ENCODE results near the gene ERBB2. TPM values are rescaled to one million over a fixed set of nuclear protein-coding genes. Genes with fewer than 3 reads are reported as not detected.

Gene ERBB2
- total and polyA plus RNA-seq, 2 of the 4 experiments (the other 2 are of a cell fraction): 28.7 to 33.3 TPM

- in situ Hi-C loops (cut with MboI; ENCODE audit: low sequenced_read_pairs): no loop called here
- H3K79me1 ChIP-seq (ENCODE audit: low read depth in 1 of 2, low read length in 2 of 2): no peaks in the 10 kb centered on the region
- intact Hi-C loops (cut with micrococcal nuclease): no loop called here
- peaks cover 7% of the 10 kb centered on the region; the same call in 1 of the 2 replicates for H3K4me1 ChIP-seq (ENCODE audit: control insufficient read depth, insufficient read depth, low read length)
- H2BK15ac ChIP-seq (ENCODE audit: low read depth, low read length): no peak overlapping the region
- H2BK5ac ChIP-seq (ENCODE audit: low read depth, low read length, poor library complexity, severe bottlenecking): no peak overlapping the region
- BruUV-seq (replicated peaks): no TSS peak
- H4K5ac ChIP-seq (ENCODE audit: low read depth, low read length): no peak overlapping the region
- H2BK120ac ChIP-seq (ENCODE audit: low read depth, low read length): no peak overlapping the region
- no peak overlapping the region for H3K18ac ChIP-seq (ENCODE audit: low read depth, low read length)
- no peak overlapping the region for H3K14ac ChIP-seq (replicated peaks; ENCODE audit: low read depth, low read length)
- DNase-seq (no peak), ATAC-seq (ENCODE audit: low read depth) (no peak)
- H4K20me1 ChIP-seq (ENCODE audit: insufficient read depth, low read length): no peaks in the 10 kb centered on the region; the same call in none of the 2 replicates
- no peak overlapping the region for H2AK5ac ChIP-seq (ENCODE audit: low read depth, low read length)
- dilution Hi-C loops (cut with HindIII; ENCODE audit: low sequenced_read_pairs, unreplicated experiment): no loop called here
- H2AK9ac ChIP-seq (replicated peaks; ENCODE audit: low read depth, low read length, poor library complexity): peak overlapping the region; percentile 24
- H3K56ac ChIP-seq (ENCODE audit: extremely low read depth, insufficient read depth, low read length): no peak overlapping the region
- no peak for TF ChIP-seq CTCF (conservative IDR thresholded peaks at IDR 0.05; ENCODE audit: low read depth, low read length)
- no peak for TF ChIP-seq CEBPB (IDR thresholded peaks at IDR 0.05; ENCODE audit: low read depth, low read length)
- TF ChIP-seq NFE2L2 (IDR thresholded peaks at IDR 0.05; ENCODE audit: low read depth, low read length): no peak
- no peak for TF ChIP-seq POLR2A (IDR thresholded peaks at IDR 0.05; ENCODE audit: low read depth, low read length)
- TF ChIP-seq CHD1 (IDR thresholded peaks at IDR 0.05; ENCODE audit: low read depth, low read length): no peak
- no peak for TF ChIP-seq RCOR1 (IDR thresholded peaks at IDR 0.05; ENCODE audit: insufficient replicate concordance, low read length)
- no peak for TF ChIP-seq RFX5 (IDR thresholded peaks at IDR 0.05; ENCODE audit: low read depth, low read length)
- TF ChIP-seq USF2 (IDR thresholded peaks at IDR 0.05; ENCODE audit: low read depth, low read length): no peak
- no peak for TF ChIP-seq ELK1 (IDR thresholded peaks at IDR 0.05; ENCODE audit: borderline replicate concordance, low read depth, low read length)
- no peak for TF ChIP-seq SMC3 (IDR thresholded peaks at IDR 0.05; ENCODE audit: low read depth, low read length)
- no peak for TF ChIP-seq MXI1 (IDR thresholded peaks at IDR 0.05; ENCODE audit: borderline replicate concordance, low read depth, low read length)
- no peak for TF ChIP-seq BHLHE40 (IDR thresholded peaks at IDR 0.05; ENCODE audit: low read depth, low read length)
- no peak overlapping the region for H3K27ac ChIP-seq (ENCODE audit: insufficient read depth, low read length)
- peaks cover 29% of the 10 kb centered on the region for H3K27me3 ChIP-seq (ENCODE audit: control insufficient read depth, insufficient read depth, low read length)
- H3K4ac ChIP-seq (ENCODE audit: low read depth, low read length): no peak overlapping the region
- H3K9me3 ChIP-seq (ENCODE audit: control insufficient read depth, insufficient read depth, low read length): no peaks in the 10 kb centered on the region
- H3K9ac ChIP-seq (ENCODE audit: low read depth, low read length): no peak overlapping the region
- H3K23ac ChIP-seq (ENCODE audit: low read depth, low read length): no peak overlapping the region
- no peaks in the 10 kb centered on the region for H3K9me1 ChIP-seq (ENCODE audit: insufficient read depth, low read length)
- no peak overlapping the region for H3K4me3 ChIP-seq (ENCODE audit: insufficient read depth, low read depth, low read length)
- H4K8ac ChIP-seq (ENCODE audit: low read depth in 2 of 2, low read length in 2 of 2): no peak overlapping the region
- H2BK20ac ChIP-seq (ENCODE audit: low read depth, low read length): no peak overlapping the region
- no peak overlapping the region for H3K4me2 ChIP-seq (ENCODE audit: low read depth, low read length)
- H4K91ac ChIP-seq (ENCODE audit: insufficient read depth, low read depth, low read length): no peak overlapping the region
- CTCF ChIA-PET: interaction anchor here (1.0 to 1.7 kb wide), 3 partner anchors 12 to 44 kb away, joined by 3 to 5 read pairs (median 4); no protein-coding TSS in a partner anchor
- POLR2A ChIA-PET (ENCODE audit: unreplicated experiment): no interaction called here
- H2AFZ ChIP-seq (replicated peaks; ENCODE audit: low read length, poor library complexity): no peak overlapping the region
- H3K36me3 ChIP-seq (ENCODE audit: control insufficient read depth, insufficient read depth, low read length): peaks cover 15% of the 10 kb centered on the region
- 64% methylated on average over 9 of the region's 17 CpGs; no CpG with 5 or more reads in 1 of the 2 experiments for WGBS, 2 experiments (ENCODE audit: extremely low coverage in 2 of 2, insufficient read length in 1 of 2)
These were observed 34.1 kb upstream of the ERBB2 start for GRCh38 chr17:39665642-39666224.

Measured in IMR-90 (cell line).